SK-N-SH (cell line): ENCODE data around the gene DCANP1. TPM values are rescaled to one million over a fixed set of nuclear protein-coding genes. Genes with fewer than 3 reads are reported as not detected.

ENCODE experiments used
- CTCF ChIA-PET: fragments of 300-600, 350-600 bp; formaldehyde crosslinking; extraction: SDS; loops from one replicate; lab custom pipeline; 2021; lab: Yijun Ruan, JAX
- POLR2A ChIA-PET: fragments of 350-600 bp; sonication (Branson Sonifier 250); formaldehyde crosslinking; extraction: SDS; loops from one replicate; lab custom pipeline; 2020; ENCODE audit warnings: antibody characterized with exemption, inconsistent platforms; lab: Yijun Ruan, JAX
- DNase-seq: peaks from one replicate; pipeline ENCODE4 v3.0.0; 2012
- H2AFZ ChIP-seq: fragments of 200-600 bp; sonication (generic); 2 replicates; pipeline ENCODE4 v1.8.1; 2016; ENCODE audit warnings: antibody characterized with exemption, mild to moderate bottlenecking, low read depth
- H3F3A ChIP-seq: fragments of 200-600 bp; sonication (generic); replicated peaks from 2 replicates; pipeline ENCODE3; 2016; ENCODE audit warnings: antibody characterized with exemption, mild to moderate bottlenecking; ENCODE audit not compliant: insufficient read depth
- H3K27ac ChIP-seq, 2 experiments: fragments of 200-500 bp in 1 of 2; fragments of 200-600 bp in 1 of 2; sonication (Bioruptor generic) in 1 of 2; sonication (generic), shearing (Covaris generic) in 1 of 2; 2 replicates each; pipeline versions ENCODE4 v1.5.1 to v1.6.1; 2014 to 2016; ENCODE audit warnings: low read depth in 2 of 2, inconsistent platforms in 1 of 2, low read length in 1 of 2, mild to moderate bottlenecking in 1 of 2, mixed read lengths in 1 of 2
- H3K27me3 ChIP-seq: fragments of 200-600 bp; sonication (generic), shearing (Covaris generic); 2 replicates; pipeline ENCODE4 v1.6.1; 2016; ENCODE audit warnings: mixed run types; ENCODE audit not compliant: insufficient read depth
- H3K36me3 ChIP-seq, 2 experiments: fragments of 200-500 bp in 1 of 2; fragments of 200-600 bp in 1 of 2; sonication (Bioruptor generic) in 1 of 2; sonication (generic) in 1 of 2; replicated peaks in 1 of 2; 2 replicates each; pipeline versions ENCODE3 to v1.5.1; 2014 to 2016; ENCODE audit warnings: low read length in 1 of 2, mild to moderate bottlenecking in 1 of 2; ENCODE audit not compliant: insufficient read depth in 2 of 2, control insufficient read depth in 1 of 2
- H3K4me1 ChIP-seq, 2 experiments: fragments of 200-500 bp in 1 of 2; fragments of 200-600 bp in 1 of 2; sonication (Bioruptor generic) in 1 of 2; sonication (generic), shearing (Covaris generic) in 1 of 2; 2 replicates each; pipeline versions ENCODE4 v1.5.1 to v1.6.1; 2014 to 2016; ENCODE audit warnings: low read depth in 1 of 2, low read length in 1 of 2, mixed run types in 1 of 2; ENCODE audit not compliant: insufficient read depth in 2 of 2, control insufficient read depth in 1 of 2
- H3K4me2 ChIP-seq: fragments of 200-600 bp; sonication (generic), shearing (Covaris generic); 2 replicates; pipeline ENCODE4 v1.6.1; 2017; ENCODE audit warnings: mixed run types
- H3K4me3 ChIP-seq, 2 experiments: fragments of 200-500 bp in 1 of 2; fragments of 200-600 bp in 1 of 2; sonication (Bioruptor generic) in 1 of 2; sonication (generic), shearing (Covaris generic) in 1 of 2; 2 replicates each; pipeline versions ENCODE4 v1.5.1 to v1.8.1; 2014 to 2016; ENCODE audit warnings: low read depth in 2 of 2, inconsistent platforms in 1 of 2, low read length in 1 of 2, mild to moderate bottlenecking in 1 of 2, mixed read lengths in 1 of 2, moderate library complexity in 1 of 2
- H3K79me2 ChIP-seq: fragments of 200-600 bp; sonication (generic); 2 replicates; pipeline ENCODE4 v1.8.1; 2017; ENCODE audit warnings: mild to moderate bottlenecking; ENCODE audit not compliant: insufficient read depth
- H3K9ac ChIP-seq: fragments of 200-600 bp; sonication (generic); 2 replicates; pipeline ENCODE4 v1.6.1; 2017; ENCODE audit warnings: mixed run types
- H3K9me2 ChIP-seq: fragments of 200-600 bp; sonication (generic); 2 replicates; pipeline ENCODE4 v1.6.1; 2017; ENCODE audit warnings: mixed run types
- H3K9me3 ChIP-seq: fragments of 200-600 bp; sonication (generic); 2 replicates; pipeline ENCODE4 v1.6.1; 2017; ENCODE audit warnings: mixed run types, mild to moderate bottlenecking, moderate library complexity
- H4K20me1 ChIP-seq: fragments of 200-600 bp; sonication (generic); 2 replicates; pipeline ENCODE4 v1.6.1; 2017; ENCODE audit warnings: mild to moderate bottlenecking, mixed run types; ENCODE audit not compliant: insufficient read depth
- CHD2 ChIP-seq: fragments of 150-350 bp; IDR thresholded peaks from 2 replicates; pipeline ENCODE4 v1.6.1; 2018; ENCODE audit warnings: low read length; ENCODE audit not compliant: partially characterized antibody
- ELF1 ChIP-seq: IDR thresholded peaks from 2 replicates; pipeline ENCODE4 v1.4.0; 2012
- EP300 ChIP-seq, 2 experiments: IDR thresholded peaks; 2 replicates each; pipeline versions ENCODE4 v1.4.0 to v1.6.1; 2012; ENCODE audit warnings: borderline replicate concordance in 1 of 2, low read depth in 1 of 2, low read length in 1 of 2
- FOSL2 ChIP-seq: IDR thresholded peaks from 2 replicates; pipeline ENCODE4 v1.4.0; 2012; ENCODE audit warnings: low read depth, mild to moderate bottlenecking, moderate library complexity, borderline replicate concordance
- FOXM1 ChIP-seq: IDR thresholded peaks from 2 replicates; pipeline ENCODE4 v1.4.0; 2012; ENCODE audit warnings: low read depth, mild to moderate bottlenecking
- GATA2 ChIP-seq: sonication (generic); formaldehyde crosslinking; IDR thresholded peaks from 2 replicates; pipeline ENCODE4 v1.5.0; 2020; ENCODE audit warnings: mild to moderate bottlenecking, missing genetic modification reagents
- IRF3 ChIP-seq: fragments of 150-350 bp; IDR thresholded peaks from 2 replicates; pipeline ENCODE4 v1.6.1; 2016; ENCODE audit warnings: mild to moderate bottlenecking, low read depth, low read length
- JUND ChIP-seq: IDR thresholded peaks from 2 replicates; pipeline ENCODE4 v1.4.0; 2012
- MEF2A ChIP-seq: IDR thresholded peaks from 2 replicates; pipeline ENCODE4 v1.4.0; 2012; ENCODE audit warnings: low read depth, borderline replicate concordance
- NFIC ChIP-seq: IDR thresholded peaks from 2 replicates; pipeline ENCODE4 v1.4.0; 2012; ENCODE audit warnings: borderline replicate concordance
- POLR2AphosphoS5 ChIP-seq: IDR thresholded peaks from 2 replicates; pipeline ENCODE4 v1.6.1; 2012; ENCODE audit warnings: low read depth, low read length
- REST ChIP-seq: IDR thresholded peaks from 2 replicates; pipeline ENCODE4 v1.6.1; 2012; ENCODE audit warnings: mild to moderate bottlenecking, low read depth, low read length, moderate library complexity
- RFX5 ChIP-seq: IDR thresholded peaks from 2 replicates; pipeline ENCODE4 v1.6.1; 2012; ENCODE audit warnings: mild to moderate bottlenecking, improper control_type of control experiment, low read length
- RXRA ChIP-seq: IDR thresholded peaks from 2 replicates; pipeline ENCODE4 v1.4.0; 2012; ENCODE audit warnings: low read depth, mild to moderate bottlenecking, borderline replicate concordance
- SIN3A ChIP-seq: IDR thresholded peaks from 2 replicates; pipeline ENCODE4 v1.6.1; 2012; ENCODE audit warnings: low read depth, mild to moderate bottlenecking, low read length, moderate library complexity, borderline replicate concordance
- SMC3 ChIP-seq: IDR thresholded peaks from 2 replicates; pipeline ENCODE4 v1.6.1; 2012; ENCODE audit warnings: low read depth, low read length, improper control_type of control experiment
- TAF1 ChIP-seq: IDR thresholded peaks from 2 replicates; pipeline ENCODE4 v1.6.1; 2012; ENCODE audit warnings: low read depth, mild to moderate bottlenecking, low read length, moderate library complexity, borderline replicate concordance
- TCF12 ChIP-seq: IDR thresholded peaks from 2 replicates; pipeline ENCODE4 v1.4.0; 2012
- TEAD4 ChIP-seq: IDR thresholded peaks from 2 replicates; pipeline ENCODE4 v1.4.0; 2012; ENCODE audit warnings: mild to moderate bottlenecking, borderline replicate concordance; ENCODE audit not compliant: insufficient read depth
- USF1 ChIP-seq: IDR thresholded peaks from 2 replicates; pipeline ENCODE4 v1.4.0; 2012; ENCODE audit warnings: low read depth, borderline replicate concordance
- USF2 ChIP-seq: fragments of 150-350 bp; IDR thresholded peaks from 2 replicates; pipeline ENCODE4 v1.6.1; 2017; ENCODE audit warnings: antibody characterized with exemption, low read length, low read depth, borderline replicate concordance
- YY1 ChIP-seq: IDR thresholded peaks from 2 replicates; pipeline ENCODE4 v1.4.0; 2012; ENCODE audit warnings: low read depth, mild to moderate bottlenecking
- WGBS: methylation state at CpG from one replicate; pipeline ENCODE4 v1.1.6; 2017; ENCODE audit warnings: low lambda C conversion rate; 5-methylcytosine and 5-hydroxymethylcytosine counted together
- polyA plus RNA-seq, 3 experiments: library from polyadenylated mRNA; depleted of rRNA; stranded (reverse); fragments of >200 nt; gene quantifications; 2 replicates each; pipeline ENCODE4 v1.2.3, GENCODE V29; 2012

Gene DCANP1
- polyA plus RNA-seq, 1 of the 3 experiments (the other 2 are of a cell fraction) = not detected

GRCh38 chr5:135429301-135430134 lies 17.6 kb downstream of the DCANP1 start:
- Histone ChIP-seq H3K4me2 (no peak overlapping the region), H3K36me3 (no peaks in the 10 kb centered on the region), H3K9me2 (no peaks in the 10 kb centered on the region), H3K4me3 (no peak overlapping the region), H3K79me2 (no peaks in the 10 kb centered on the region), H3K27ac (no peak overlapping the region), H3F3A (no peaks in the 10 kb centered on the region), H3K4me1 (peaks cover 0 to 2% of the 10 kb centered on the region in 2 experiments; a peak in 1 of 4 replicates), H3K27me3 (no peaks in the 10 kb centered on the region)
- no peak for DNase-seq
- POLR2A ChIA-PET = no interaction called here
- CTCF ChIA-PET = interaction anchor here (1.5 kb wide), 1 partner anchor 28 kb away, joined by 4 read pairs; no protein-coding TSS in a partner anchor
- no peak for TF ChIP-seq SMC3
- TF ChIP-seq CHD2 = no peak
- TF ChIP-seq TEAD4 = no peak
- TF ChIP-seq RXRA = no peak
- TF ChIP-seq, all 33 proteins: peak for 0
- H4K20me1 ChIP-seq = no peaks in the 10 kb centered on the region
- H3K9me3 ChIP-seq = no peaks in the 10 kb centered on the region
- H2AFZ ChIP-seq = no peak overlapping the region
- no peak overlapping the region for H3K9ac ChIP-seq
- 59% methylated on average over 12 of the region's 12 CpGs for WGBS

GRCh38 chr5:135428586-135428985 lies 18.6 kb downstream of the DCANP1 start:
- POLR2A ChIA-PET = no interaction called here
- Histone ChIP-seq H2AFZ (no peak overlapping the region), H3K9ac (no peak overlapping the region), H3K4me2 (no peak overlapping the region)
- CTCF ChIA-PET = interaction anchor here (1.5 kb wide), 1 partner anchor 29 kb away, joined by 4 read pairs; no protein-coding TSS in a partner anchor
- TF ChIP-seq ELF1 (no peak), FOXM1 (no peak), REST (no peak), FOSL2 (no peak), IRF3 (no peak), YY1 (no peak), USF2 (no peak), TCF12 (no peak), RFX5 (no peak), SIN3A (no peak), EP300 (IDR thresholded peaks at IDR 0.05; ENCODE audit: borderline replicate concordance in 1 of 2, low read depth in 1 of 2, low read length in 1 of 2) (no peak), TEAD4 (no peak), TAF1 (no peak), NFIC (no peak), USF1 (no peak), GATA2 (CRISPR knock-in tag) (no peak), POLR2AphosphoS5 (no peak), CHD2 (no peak), JUND (no peak), MEF2A (no peak)
- TF ChIP-seq, all 33 proteins: peak for 0
- 9% methylated on average over 1 of the region's 1 CpG for WGBS
- Histone ChIP-seq H3K36me3 (no peaks in the 10 kb centered on the region), H3K79me2 (no peaks in the 10 kb centered on the region), H3K9me3 (no peaks in the 10 kb centered on the region), H3K27me3 (no peaks in the 10 kb centered on the region), H3K4me3 (no peak overlapping the region), H4K20me1 (no peaks in the 10 kb centered on the region), H3K4me1 (no peaks in the 10 kb centered on the region), H3K9me2 (no peaks in the 10 kb centered on the region), H3K27ac (no peak overlapping the region), H3F3A (no peaks in the 10 kb centered on the region)
- DNase-seq = no peak
